Right lobe of liver (tissue), 4 donors: ENCODE data around the gene MAG.

Experiments used
- CTCF ChIP-seq, 4 donors: fragments of 200-600 bp in 3 of 4; fragments of 450-650 bp in 1 of 4; IDR thresholded peaks; one replicate each; pipeline versions ENCODE4 v1.5.1 to v1.8.0; 2016 to 2022; ENCODE audit warnings: antibody characterized with exemption in 4 of 4, mild to moderate bottlenecking in 2 of 4
- POLR2A ChIP-seq: fragments of 450-650 bp; IDR thresholded peaks from one replicate; pipeline ENCODE4 v1.6.1; 2017; ENCODE audit warnings: antibody characterized with exemption, mild to moderate bottlenecking
- donor health status: DM: no; HTN: no; CAD: no.
- donor health status: DM: no; HTN: no; CAD: no.
- donor health status: DM: no; HTN: yes; CAD: no.

GRCh38 chr19:35310811-35311465 lies 19.0 kb downstream of the MAG start:
- TF ChIP-seq CTCF (IDR thresholded peaks at IDR 0.05) (no peak), POLR2A (no peak)
